SU-DHL-6 (cell line): Measurements from ENCODE around the gene BIVM.
A peak's percentile ranks its signal among the peaks of the same experiment; 100 is the strongest.

ENCODE experiments used
- H2AFZ ChIP-seq: fragments of 200-600 bp; sonication (generic); 2 replicates; pipeline ENCODE4 v1.6.1; 2014; ENCODE audit warnings: low read depth, mild to moderate bottlenecking, moderate library complexity, mixed read lengths, antibody characterized with exemption, low read length; ENCODE audit not compliant: severe bottlenecking
- H3F3A ChIP-seq: fragments of 200-600 bp; shearing (Covaris generic); 2 replicates; pipeline ENCODE4 v1.6.0; 2016; ENCODE audit warnings: antibody characterized with exemption, mild to moderate bottlenecking; ENCODE audit not compliant: insufficient read depth
- H3K27ac ChIP-seq: fragments of 200-600 bp; sonication (generic); 2 replicates; pipeline ENCODE4 v1.5.1; 2016; ENCODE audit warnings: low read depth, mild to moderate bottlenecking, low read length, moderate library complexity, mixed read lengths
- H3K27me3 ChIP-seq: fragments of 200-600 bp; sonication (generic), shearing (Covaris generic); 2 replicates; pipeline ENCODE4 v1.6.0; 2014; ENCODE audit warnings: mild to moderate bottlenecking, low read length
- H3K36me3 ChIP-seq: fragments of 200-600 bp; sonication (generic); 2 replicates; pipeline ENCODE4 v1.6.1; 2014; ENCODE audit warnings: mild to moderate bottlenecking, low read length, mixed read lengths
- H3K4me2 ChIP-seq: fragments of 300-600, 200-600 bp; shearing (Covaris generic), sonication (generic); 2 replicates; pipeline ENCODE4 v1.6.0; 2014; ENCODE audit warnings: low read length, low read depth, mild to moderate bottlenecking; ENCODE audit not compliant: poor library complexity, severe bottlenecking
- H3K4me3 ChIP-seq: fragments of 200-600 bp; sonication (generic); 2 replicates; pipeline ENCODE4 v1.5.1; 2014; ENCODE audit warnings: antibody characterized with exemption, low read length, mild to moderate bottlenecking, mixed read lengths; ENCODE audit not compliant: insufficient read depth, poor library complexity, severe bottlenecking
- H3K79me2 ChIP-seq: fragments of 200-600 bp; sonication (generic); 2 replicates; pipeline ENCODE4 v1.6.1; 2014; ENCODE audit warnings: mild to moderate bottlenecking, low read length, moderate library complexity; ENCODE audit not compliant: insufficient read depth
- H3K9ac ChIP-seq: fragments of 200-600 bp; sonication (generic); 2 replicates; pipeline ENCODE4 v1.7.0; 2014; ENCODE audit warnings: mild to moderate bottlenecking, low read length
- H3K9me2 ChIP-seq: fragments of 200-600 bp; sonication (generic); replicated peaks from 2 replicates; pipeline ENCODE4 v1.6.1; 2014; ENCODE audit warnings: low read length; ENCODE audit not compliant: insufficient read depth
- H3K9me3 ChIP-seq: fragments of 200-600 bp; sonication (generic); 2 replicates; pipeline ENCODE4 v1.6.1; 2014; ENCODE audit warnings: low read length, mixed read lengths; ENCODE audit not compliant: insufficient read depth
- H4K20me1 ChIP-seq: fragments of 200-600 bp; sonication (generic); 2 replicates; pipeline ENCODE4 v1.6.1; 2014; ENCODE audit warnings: low read depth, mild to moderate bottlenecking, antibody characterized with exemption, low read length, moderate library complexity, mixed read lengths
- EZH2phosphoT487 ChIP-seq: fragments of 200-600 bp; sonication (generic), shearing (Covaris generic); conservative IDR thresholded peaks from 2 replicates; pipeline ENCODE4 v1.6.1; 2018; ENCODE audit warnings: mild to moderate bottlenecking, antibody characterized with exemption, low read length, moderate library complexity, mixed read lengths
- TF ChIP-seq, protein P1 (sequence below): fragments of 200-600 bp; sonication (generic); IDR thresholded peaks from one replicate; pipeline ENCODE4 v1.5.1; 2017; ENCODE audit warnings: antibody characterized with exemption, mild to moderate bottlenecking, low read length, moderate library complexity; ENCODE audit not compliant: insufficient read depth, poor library complexity, severe bottlenecking

Gene BIVM

DNA sequence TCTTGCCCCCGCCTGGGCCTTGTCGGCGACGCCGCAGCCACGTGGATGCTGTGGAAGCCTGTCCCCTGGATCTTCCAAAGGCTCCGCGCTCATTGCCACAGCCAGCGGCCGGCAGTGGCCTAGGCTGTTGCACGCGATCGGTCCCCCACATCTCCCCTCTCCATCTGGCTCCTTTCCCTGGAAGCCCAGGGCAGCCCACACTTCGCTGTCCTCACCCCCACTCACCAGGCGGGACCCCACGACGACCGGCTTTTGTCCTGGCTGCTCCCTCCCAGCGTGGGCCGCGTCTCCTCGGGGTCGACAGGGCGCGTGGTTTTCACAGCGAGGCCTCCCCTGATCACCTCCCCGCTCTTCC is 24.7 kb upstream of the BIVM start:
- Histone ChIP-seq H3K4me3 (peak overlapping the region; percentile 79), H2AFZ (peak overlapping the region; percentile 57), H3K27ac (0 out of 2 replicates have a peak overlapping the region, but pooled peaks have one; percentile 39), H3K9ac (peak overlapping the region; percentile 88), H3F3A (peaks cover 6% of the 10 kb centered on the region), H3K36me3 (no peaks in the 10 kb centered on the region; the same call in 1 of the 2 replicates), H3K4me2 (peak overlapping the region; percentile 66), H3K9me3 (no peaks in the 10 kb centered on the region), H3K79me2 (peaks cover 39% of the 10 kb centered on the region), H3K27me3 (no peaks in the 10 kb centered on the region), H4K20me1 (no peaks in the 10 kb centered on the region), H3K9me2 (no peaks in the 10 kb centered on the region)
- no peak for TF ChIP-seq EZH2phosphoT487
- TF ChIP-seq, protein P1, sequence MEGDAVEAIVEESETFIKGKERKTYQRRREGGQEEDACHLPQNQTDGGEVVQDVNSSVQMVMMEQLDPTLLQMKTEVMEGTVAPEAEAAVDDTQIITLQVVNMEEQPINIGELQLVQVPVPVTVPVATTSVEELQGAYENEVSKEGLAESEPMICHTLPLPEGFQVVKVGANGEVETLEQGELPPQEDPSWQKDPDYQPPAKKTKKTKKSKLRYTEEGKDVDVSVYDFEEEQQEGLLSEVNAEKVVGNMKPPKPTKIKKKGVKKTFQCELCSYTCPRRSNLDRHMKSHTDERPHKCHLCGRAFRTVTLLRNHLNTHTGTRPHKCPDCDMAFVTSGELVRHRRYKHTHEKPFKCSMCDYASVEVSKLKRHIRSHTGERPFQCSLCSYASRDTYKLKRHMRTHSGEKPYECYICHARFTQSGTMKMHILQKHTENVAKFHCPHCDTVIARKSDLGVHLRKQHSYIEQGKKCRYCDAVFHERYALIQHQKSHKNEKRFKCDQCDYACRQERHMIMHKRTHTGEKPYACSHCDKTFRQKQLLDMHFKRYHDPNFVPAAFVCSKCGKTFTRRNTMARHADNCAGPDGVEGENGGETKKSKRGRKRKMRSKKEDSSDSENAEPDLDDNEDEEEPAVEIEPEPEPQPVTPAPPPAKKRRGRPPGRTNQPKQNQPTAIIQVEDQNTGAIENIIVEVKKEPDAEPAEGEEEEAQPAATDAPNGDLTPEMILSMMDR = no peak

DNA sequence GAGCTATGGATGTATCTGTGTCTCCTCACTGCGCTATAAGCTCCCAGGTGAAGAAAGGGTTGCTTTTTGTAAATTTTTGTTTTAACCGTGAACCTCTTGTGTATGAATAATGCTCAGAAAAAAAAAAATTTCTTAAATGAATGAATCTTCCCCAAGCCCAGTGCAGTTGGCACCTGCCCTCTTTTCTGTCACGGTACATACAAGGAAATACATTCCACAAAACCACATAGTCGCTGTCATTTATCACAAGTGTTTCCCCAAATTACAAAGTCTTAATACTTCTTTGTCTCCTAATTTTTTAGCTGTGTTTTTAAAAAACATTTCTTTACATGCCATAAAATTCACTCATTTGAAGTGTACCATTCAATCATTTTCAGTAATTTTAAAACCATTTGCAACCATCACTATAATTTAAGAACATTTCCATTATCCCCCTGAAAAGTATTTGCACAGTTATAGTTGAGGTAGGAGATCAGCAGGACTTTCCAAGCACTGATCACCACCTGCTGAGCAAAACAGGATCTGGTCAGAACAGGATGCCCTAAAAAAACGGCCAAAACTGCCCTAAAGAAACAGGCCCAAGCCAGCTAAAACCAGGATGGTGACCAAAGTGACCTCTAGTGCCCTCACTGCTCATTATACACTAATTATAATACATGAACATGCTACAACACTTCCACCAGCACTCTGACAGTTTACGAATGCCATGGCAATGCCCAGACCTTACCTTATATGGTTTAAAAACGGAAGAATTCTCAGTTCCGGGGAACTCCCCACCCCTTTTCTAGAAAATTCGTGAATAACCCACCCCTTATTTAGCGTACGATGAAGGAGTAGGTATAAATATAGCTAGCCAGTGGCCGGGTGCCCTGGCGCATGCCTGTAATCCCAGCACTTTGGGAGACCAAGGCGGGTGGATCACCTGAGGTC is 24.1 kb upstream of the BIVM start:
- H3K4me2 ChIP-seq = no peak overlapping the region
- H3K9me2 ChIP-seq = no peaks in the 10 kb centered on the region
- no peaks in the 10 kb centered on the region for H3K27me3 ChIP-seq
- H2AFZ ChIP-seq = peak overlapping the region; percentile 85
- peaks cover 32% of the 10 kb centered on the region for H3K79me2 ChIP-seq
- H4K20me1 ChIP-seq = no peaks in the 10 kb centered on the region
- H3K27ac ChIP-seq = no peak overlapping the region
- no peak for TF ChIP-seq EZH2phosphoT487
- TF ChIP-seq, protein P1 = no peak
- H3K9me3 ChIP-seq = no peaks in the 10 kb centered on the region
- H3K9ac ChIP-seq = no peak overlapping the region
- H3F3A ChIP-seq = peaks cover 6% of the 10 kb centered on the region
- no peaks in the 10 kb centered on the region for H3K36me3 ChIP-seq
- no peak overlapping the region for H3K4me3 ChIP-seq

DNA sequence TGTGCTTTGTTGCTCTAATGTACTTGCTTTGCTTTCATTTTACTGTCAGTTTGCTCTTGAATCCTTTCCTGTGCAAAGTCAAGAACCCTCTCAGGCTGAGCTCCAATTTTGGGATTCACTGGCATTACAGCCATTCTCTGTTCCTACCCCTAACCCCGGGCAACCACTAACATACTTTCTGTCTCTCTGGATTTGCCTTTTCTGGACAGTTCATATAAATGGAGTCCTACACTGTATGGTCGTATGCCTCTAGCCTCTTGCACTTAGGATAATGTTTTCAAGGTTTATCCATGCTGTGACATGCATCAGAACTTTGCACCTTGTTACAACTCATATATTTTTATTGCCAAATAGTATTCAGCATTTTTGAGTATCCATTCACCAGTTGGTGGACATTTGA is 22.6 kb upstream of the BIVM start:
- no peak overlapping the region for H3K4me2 ChIP-seq
- no peak overlapping the region for H3K4me3 ChIP-seq
- no peaks in the 10 kb centered on the region for H3K9me2 ChIP-seq
- no peak overlapping the region for H3K9ac ChIP-seq
- TF ChIP-seq EZH2phosphoT487 = no peak
- TF ChIP-seq, protein P1 = no peak
- H3F3A ChIP-seq = peaks cover 6% of the 10 kb centered on the region
- H3K9me3 ChIP-seq = no peaks in the 10 kb centered on the region; the same call in 1 of the 2 replicates
- no peaks in the 10 kb centered on the region for H3K27me3 ChIP-seq
- no peaks in the 10 kb centered on the region for H3K36me3 ChIP-seq
- peaks cover 21% of the 10 kb centered on the region for H3K79me2 ChIP-seq
- H4K20me1 ChIP-seq = no peaks in the 10 kb centered on the region
- no peak overlapping the region for H3K27ac ChIP-seq
- no peak overlapping the region for H2AFZ ChIP-seq
